Tibial nerve (tissue), 4 donors: ENCODE results near the gene MESP2. TPM values are rescaled to one million over a fixed set of nuclear protein-coding genes. Genes with fewer than 3 reads are reported as not detected.
A peak's percentile ranks its signal among the peaks of the same experiment; 100 is the strongest.

Experiments
- DNase-seq, 2 donors: peaks; one replicate each; pipeline ENCODE4 v3.0.0-alpha.2; 2019; ENCODE audit warnings: low spot score in 2 of 2
- H3K27ac ChIP-seq, 4 donors: fragments of 200-600 bp; sonication (generic) in 3 of 4; one replicate each; pipeline ENCODE4 v1.5.1; 2017 to 2019; ENCODE audit warnings: mild to moderate bottlenecking in 1 of 4
- H3K27me3 ChIP-seq, 2 donors: fragments of 200-600 bp; sonication (generic) in 1 of 2; one replicate each; pipeline versions ENCODE4 v1.5.1 to v1.6.0; 2017 to 2019
- H3K36me3 ChIP-seq, 3 donors: fragments of 200-600 bp; sonication (generic); one replicate each; pipeline ENCODE4 v1.5.1; 2018 to 2019
- H3K4me1 ChIP-seq, 4 donors: fragments of 200-600 bp; sonication (generic) in 3 of 4; one replicate each; pipeline ENCODE4 v1.5.1; 2017 to 2019
- H3K4me3 ChIP-seq, 4 donors: fragments of 200-600 bp; sonication (generic) in 3 of 4; one replicate each; pipeline ENCODE4 v1.5.1; 2017 to 2019; ENCODE audit warnings: mild to moderate bottlenecking in 1 of 4, moderate library complexity in 1 of 4
- H3K9me3 ChIP-seq, 4 donors: fragments of 200-600 bp; sonication (generic) in 3 of 4; one replicate each; pipeline ENCODE4 v1.5.1; 2017 to 2019
- CTCF ChIP-seq, 5 experiments: fragments of 200-600 bp in 3 of 5; fragments of 450-650 bp in 2 of 5; sonication (generic) in 3 of 5; IDR thresholded peaks; one replicate each; pipeline ENCODE4 v1.5.1; 2016 to 2019; ENCODE audit warnings: antibody characterized with exemption in 5 of 5, mild to moderate bottlenecking in 3 of 5, moderate library complexity in 2 of 5
- EP300 ChIP-seq, 2 donors: sonication (generic); formaldehyde crosslinking; IDR thresholded peaks; one replicate each; pipeline ENCODE4 v1.6.1; 2017; ENCODE audit warnings: antibody characterized with exemption in 2 of 2, mild to moderate bottlenecking in 1 of 2
- POLR2A ChIP-seq, 2 donors: fragments of 450-650 bp; IDR thresholded peaks; one replicate each; pipeline ENCODE4 v1.6.1; 2017; ENCODE audit warnings: antibody characterized with exemption in 2 of 2, mild to moderate bottlenecking in 2 of 2, moderate library complexity in 2 of 2
- WGBS, 2 donors: methylation state at CpG; one replicate each; pipeline ENCODE4 v1.1.5; 2018; 5-methylcytosine and 5-hydroxymethylcytosine counted together
- total RNA-seq, 4 donors: library from RNA; depleted of rRNA; stranded (reverse); fragments of >200 nt; gene quantifications; one replicate each; pipeline ENCODE4 v1.1.0, GENCODE V29; 2016

The MESP2 gene
- total RNA-seq, 4 donors from 2014 or later, result 1.5 TPM; not detected in 3

DNA sequence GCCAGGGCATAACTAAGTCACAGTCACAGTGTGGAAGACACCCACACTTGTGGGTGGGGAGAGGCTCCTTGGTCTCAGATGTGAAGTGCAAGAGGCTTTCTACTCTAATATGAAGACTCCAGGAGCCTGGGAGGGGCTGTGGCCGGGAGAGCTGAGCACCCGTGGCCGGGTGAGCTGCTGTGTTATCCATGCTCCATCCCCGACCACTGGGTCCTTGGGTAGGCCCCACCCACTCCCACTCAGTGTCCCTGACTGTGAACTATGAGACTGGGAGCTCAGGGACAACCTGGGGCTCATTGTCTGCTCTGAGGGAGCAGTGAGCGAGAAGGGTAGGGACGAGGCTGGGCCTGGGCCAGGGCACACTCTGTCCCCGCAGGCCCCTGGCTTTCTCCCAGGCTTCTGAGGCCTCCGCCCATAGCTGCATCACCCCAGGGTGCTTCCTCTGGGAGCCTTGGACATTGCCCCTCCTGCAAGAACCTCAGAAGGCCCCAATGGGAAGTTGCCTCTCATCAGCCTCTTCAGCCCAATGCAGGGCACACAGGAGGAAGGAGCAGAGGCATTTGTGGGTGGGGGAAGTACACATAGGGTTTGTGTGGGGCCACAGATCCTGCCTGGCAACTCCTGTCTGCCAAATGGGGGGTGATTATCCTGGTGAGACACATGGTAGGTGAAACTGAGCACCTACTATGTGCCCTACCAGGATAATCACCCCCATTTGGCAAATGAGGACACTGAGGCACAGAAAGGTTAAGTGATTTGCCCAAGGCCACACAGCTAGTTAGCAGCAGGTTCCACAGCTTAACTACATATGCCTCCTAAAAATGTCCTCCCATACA is 36.1 kb downstream of the MESP2 start:
- Histone ChIP-seq H3K36me3 (no peaks in the 10 kb centered on the region), H3K27ac (peak overlapping the region; percentile 57 to 85 (median 76)), H3K4me1 (peaks cover 0 to 59% (median 5%) of the 10 kb centered on the region in 4 donors), H3K27me3 (peaks cover 0 to 39% of the 10 kb centered on the region in 2 donors), H3K4me3 (peak overlapping the region in 1 of 4 donors; percentile 58), H3K9me3 (peaks cover 0 to 12% (median 0%) of the 10 kb centered on the region in 4 donors)
- DNase-seq, result peak; percentile 64 to 72
- TF ChIP-seq CTCF (IDR thresholded peaks at IDR 0.05), result no peak
- peak in 1 of 2 donors; percentile 22 for TF ChIP-seq POLR2A (IDR thresholded peaks at IDR 0.05)
- TF ChIP-seq EP300 (IDR thresholded peaks at IDR 0.05), result peak in 1 of 2 donors; percentile 73
- WGBS, 2 donors, result 55 to 60% methylated on average over 8 of the region's 8 CpGs

DNA sequence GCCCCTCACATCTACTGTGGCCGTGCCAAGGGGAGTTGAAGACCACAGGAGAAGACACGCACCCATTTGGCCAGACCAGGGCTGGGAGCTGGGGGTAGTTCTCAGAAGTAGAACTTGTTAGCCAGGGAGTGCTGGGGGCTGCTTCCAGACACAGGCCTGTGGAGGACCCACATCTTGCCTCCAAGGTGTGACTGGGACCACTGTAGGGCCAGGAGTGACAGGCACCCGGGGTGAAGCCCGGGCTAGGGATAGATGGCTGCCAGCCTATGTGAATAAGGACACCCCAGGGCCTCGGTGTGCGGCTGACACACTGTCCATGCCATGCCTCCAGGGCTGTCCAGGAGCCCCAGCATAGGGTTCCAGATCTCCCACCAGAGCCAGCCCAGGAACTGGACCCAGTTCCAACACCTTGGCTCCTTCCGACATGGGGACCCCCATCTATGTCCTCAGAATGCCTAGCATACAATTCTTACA is 36.8 kb downstream of the MESP2 start:
- no peak for TF ChIP-seq POLR2A (IDR thresholded peaks at IDR 0.05)
- no peak for TF ChIP-seq CTCF (IDR thresholded peaks at IDR 0.05)
- no peak for TF ChIP-seq EP300 (IDR thresholded peaks at IDR 0.05)
- 88 to 91% methylated on average over 7 of the region's 7 CpGs for WGBS, 2 donors
- peaks cover 0 to 12% (median 0%) of the 10 kb centered on the region in 4 donors for H3K9me3 ChIP-seq
- no peak for DNase-seq
- H3K4me3 ChIP-seq, result peak overlapping the region in 1 of 4 donors; percentile 58
- H3K4me1 ChIP-seq, result peaks cover 0 to 58% (median 5%) of the 10 kb centered on the region in 4 donors
- H3K27me3 ChIP-seq, result peaks cover 0 to 39% of the 10 kb centered on the region in 2 donors
- no peaks in the 10 kb centered on the region for H3K36me3 ChIP-seq
- H3K27ac ChIP-seq, result peak overlapping the region; percentile 57 to 85 (median 76)

- Histone ChIP-seq H3K4me3 (peak overlapping the region; percentile 47 to 58 (median 50)), H3K36me3 (no peaks in the 10 kb centered on the region), H3K4me1 (peaks cover 0 to 51% (median 5%) of the 10 kb centered on the region in 4 donors), H3K27me3 (peaks cover 0 to 39% of the 10 kb centered on the region in 2 donors), H3K9me3 (peaks cover 0 to 12% (median 0%) of the 10 kb centered on the region in 4 donors), H3K27ac (peak overlapping the region; percentile 67 to 85 (median 79))
- no peak for DNase-seq
- WGBS, 2 donors, result 64 to 65% methylated on average over 5 to 8 of the region's 13 CpGs
- TF ChIP-seq EP300 (IDR thresholded peaks at IDR 0.05), result no peak
- TF ChIP-seq CTCF (IDR thresholded peaks at IDR 0.05), result no peak
- TF ChIP-seq POLR2A (IDR thresholded peaks at IDR 0.05), result no peak
Measured at GRCh38 chr15:89813381-89814111, 37.4 kb downstream of the MESP2 start.

DNA sequence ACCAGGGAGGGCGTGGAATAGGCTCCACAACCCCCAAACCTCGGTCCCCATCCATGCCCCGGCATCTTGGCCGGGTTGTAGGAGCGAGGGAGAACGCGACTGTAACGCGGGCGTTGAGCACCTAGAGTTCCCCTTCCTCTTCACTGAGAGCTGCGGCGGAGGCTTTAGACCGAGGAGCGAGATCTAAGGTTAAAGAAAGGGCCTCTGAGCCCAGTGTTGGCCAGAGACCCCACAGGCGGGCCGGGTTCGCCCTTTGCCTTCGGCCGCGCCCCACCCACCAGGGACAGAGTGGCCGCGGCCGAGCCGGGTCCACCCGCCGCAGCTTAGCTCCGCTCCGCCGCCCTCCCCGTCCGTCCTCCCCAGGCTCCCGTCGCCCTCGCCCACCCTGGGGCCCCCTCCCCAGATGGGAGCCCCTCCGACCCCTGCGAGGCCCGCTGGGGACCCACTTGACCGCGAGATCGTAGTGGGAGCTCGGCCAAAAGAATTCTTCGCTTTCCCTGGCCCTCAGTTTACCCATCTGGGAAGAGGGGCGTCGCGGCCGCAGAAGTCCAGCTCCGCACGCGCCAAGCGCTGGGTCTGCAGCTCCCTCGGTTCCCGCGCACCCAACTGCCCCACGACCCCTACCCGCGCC is 38.1 kb downstream of the MESP2 start:
- WGBS, 2 donors, result 9 to 20% methylated on average over 25 to 50 of the region's 56 CpGs
- DNase-seq, result no peak
- Histone ChIP-seq H3K27ac (peak overlapping the region; percentile 67 to 85 (median 79)), H3K9me3 (peaks cover 0 to 12% (median 0%) of the 10 kb centered on the region in 4 donors), H3K36me3 (no peaks in the 10 kb centered on the region), H3K4me1 (peaks cover 0 to 45% (median 5%) of the 10 kb centered on the region in 4 donors), H3K27me3 (peaks cover 0 to 46% of the 10 kb centered on the region in 2 donors), H3K4me3 (peak overlapping the region; percentile 47 to 58 (median 50))
- no peak for TF ChIP-seq EP300 (IDR thresholded peaks at IDR 0.05)
- TF ChIP-seq POLR2A (IDR thresholded peaks at IDR 0.05), result no peak
- TF ChIP-seq CTCF (IDR thresholded peaks at IDR 0.05), result no peak
